Measurements from ENCODE around the gene FXN.

The FXN gene

DNA sequence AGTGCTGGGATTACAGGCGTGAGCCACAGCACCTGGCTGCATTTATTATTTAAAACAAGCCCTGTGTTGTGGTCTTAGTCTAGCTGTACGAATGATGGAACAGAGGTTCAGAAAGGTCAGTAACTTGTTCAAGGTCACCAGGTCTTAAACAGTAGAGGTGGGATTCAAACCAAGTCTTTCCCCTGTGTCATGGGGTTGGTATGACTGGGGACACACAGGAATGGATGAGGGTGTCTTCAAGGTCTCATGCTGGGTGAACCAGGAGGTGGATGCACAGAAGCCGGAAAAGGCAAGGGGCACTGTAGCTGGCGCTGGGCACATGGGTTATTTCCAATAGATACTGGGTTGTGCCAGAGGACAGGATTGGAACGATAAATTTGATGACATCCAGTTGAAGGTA, 106.3 kb downstream of the FXN start:
- DNase-seq (ENCODE audit: low spot score), result no peak

GRCh38 chr9:69143291-69143690, 107.7 kb downstream of the FXN start:
- DNase-seq (ENCODE audit: low spot score), result no peak

- no peak for DNase-seq (ENCODE audit: low spot score)
Observed at GRCh38 chr9:69145144-69145715, 109.7 kb downstream of the FXN start.

GRCh38 chr9:69147041-69147834, 111.7 kb downstream of the FXN start:
- DNase-seq (ENCODE audit: low spot score), result no peak

- DNase-seq (ENCODE audit: low spot score), result no peak
Observed at GRCh38 chr9:69149321-69149807, 113.8 kb downstream of the FXN start.

Data from iPS-NIHi11 (cell line).